ENCODE measurements around the gene DUSP8.

DNA sequence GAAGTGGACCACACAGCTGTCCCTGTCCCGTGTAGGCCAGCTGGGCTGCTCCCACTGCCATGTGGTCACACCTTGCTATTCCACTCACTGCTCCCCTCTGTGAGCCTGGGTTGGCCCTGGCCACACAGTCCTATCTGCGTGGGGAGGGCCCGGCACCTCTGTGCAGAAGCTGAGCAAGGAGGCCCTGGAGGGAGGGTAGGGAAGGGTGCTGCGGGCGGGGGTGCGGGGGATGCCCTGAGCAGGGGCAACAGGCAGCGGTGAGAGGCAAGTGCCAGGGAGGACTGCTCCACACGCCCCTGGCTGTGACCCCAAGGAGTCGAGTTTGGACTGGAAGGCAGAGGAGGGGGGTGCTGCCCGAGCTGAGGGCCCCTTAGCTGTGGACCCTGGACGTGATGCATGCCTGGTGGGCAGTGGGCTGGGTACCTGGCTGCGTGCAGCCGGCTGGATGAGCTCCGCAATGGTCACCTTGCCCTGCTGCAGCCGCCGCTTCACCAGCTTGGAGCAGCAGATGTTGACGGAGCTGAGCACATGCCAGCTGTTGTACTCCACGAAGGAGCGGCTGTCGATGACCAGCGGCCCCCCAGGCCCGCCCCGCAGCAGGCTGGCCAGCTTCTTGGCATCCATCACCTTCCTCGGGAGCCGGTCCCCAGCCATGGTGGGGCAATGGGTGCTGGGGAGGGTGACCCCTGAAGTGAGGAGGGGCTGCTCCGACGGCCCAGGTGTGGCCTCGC lies 6.7 kb downstream of the DUSP8 start:
- TF ChIP-seq POLR2A (IDR thresholded peaks at IDR 0.05; ENCODE audit: low read depth, low read length) (no peak), TAF1 (IDR thresholded peaks at IDR 0.05; ENCODE audit: borderline replicate concordance, low read depth, low read length) (no peak), POLR2AphosphoS5 (IDR thresholded peaks at IDR 0.05; ENCODE audit: low read depth, low read length) (no peak)

All from GM12892 (cell line).